Uterus (tissue), 2 donors: ENCODE results near the gene WTIP.
"Not testable (repeated sequence)": the region's sequence is repeated elsewhere in the genome, so short reads cannot be mapped to it uniquely, and the experiment has no call there.

Experiments
- POLR2A ChIP-seq, 2 donors: fragments of 450-650 bp; IDR thresholded peaks; one replicate each; pipeline ENCODE4 v1.6.1; 2016; ENCODE audit warnings: antibody characterized with exemption in 2 of 2, mild to moderate bottlenecking in 1 of 2, moderate library complexity in 1 of 2
- TF ChIP-seq, protein P1 (sequence below), 4 experiments: fragments of 200-600 bp in 2 of 4; fragments of 450-650 bp in 2 of 4; sonication (generic) in 2 of 4; IDR thresholded peaks; one replicate each; pipeline ENCODE4 v1.5.1; 2016 to 2019; ENCODE audit warnings: antibody characterized with exemption in 4 of 4, mild to moderate bottlenecking in 2 of 4, moderate library complexity in 1 of 4

DNA sequence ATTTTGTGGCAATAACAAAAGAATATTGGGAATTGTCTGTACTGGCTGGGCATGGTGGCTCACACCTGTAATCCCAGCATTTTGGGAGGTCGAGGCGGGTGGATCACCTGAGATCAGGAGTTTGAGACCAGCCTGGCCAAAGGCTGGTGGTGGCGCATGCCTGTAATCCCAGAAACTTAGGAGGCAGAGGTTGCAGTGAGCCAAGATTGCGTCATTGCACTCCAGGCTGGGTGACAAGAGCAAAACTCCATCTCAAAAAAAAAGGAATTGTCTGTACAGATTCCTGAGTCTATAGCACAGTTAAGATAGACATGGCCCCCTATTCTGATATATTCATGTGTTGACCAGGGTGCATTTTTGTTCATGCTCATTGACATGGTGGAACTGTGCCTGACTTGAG is 16.8 kb upstream of the WTIP start:
- TF ChIP-seq, protein P1, sequence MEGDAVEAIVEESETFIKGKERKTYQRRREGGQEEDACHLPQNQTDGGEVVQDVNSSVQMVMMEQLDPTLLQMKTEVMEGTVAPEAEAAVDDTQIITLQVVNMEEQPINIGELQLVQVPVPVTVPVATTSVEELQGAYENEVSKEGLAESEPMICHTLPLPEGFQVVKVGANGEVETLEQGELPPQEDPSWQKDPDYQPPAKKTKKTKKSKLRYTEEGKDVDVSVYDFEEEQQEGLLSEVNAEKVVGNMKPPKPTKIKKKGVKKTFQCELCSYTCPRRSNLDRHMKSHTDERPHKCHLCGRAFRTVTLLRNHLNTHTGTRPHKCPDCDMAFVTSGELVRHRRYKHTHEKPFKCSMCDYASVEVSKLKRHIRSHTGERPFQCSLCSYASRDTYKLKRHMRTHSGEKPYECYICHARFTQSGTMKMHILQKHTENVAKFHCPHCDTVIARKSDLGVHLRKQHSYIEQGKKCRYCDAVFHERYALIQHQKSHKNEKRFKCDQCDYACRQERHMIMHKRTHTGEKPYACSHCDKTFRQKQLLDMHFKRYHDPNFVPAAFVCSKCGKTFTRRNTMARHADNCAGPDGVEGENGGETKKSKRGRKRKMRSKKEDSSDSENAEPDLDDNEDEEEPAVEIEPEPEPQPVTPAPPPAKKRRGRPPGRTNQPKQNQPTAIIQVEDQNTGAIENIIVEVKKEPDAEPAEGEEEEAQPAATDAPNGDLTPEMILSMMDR (IDR thresholded peaks at IDR 0.05) = not testable (repeated sequence)
- not testable (repeated sequence) for TF ChIP-seq POLR2A (IDR thresholded peaks at IDR 0.05)
